ENCODE measurements around the gene LSAMP. TPM values are rescaled to one million over a fixed set of nuclear protein-coding genes. Genes with fewer than 3 reads are reported as not detected.
"Not testable (repeated sequence)": the region's sequence is repeated elsewhere in the genome, so short reads cannot be mapped to it uniquely, and the experiment has no call there.

The LSAMP gene
- total RNA-seq, 2 experiments from 2014 or later: not detected

- no peak overlapping the region for H3K4me3 Mint-ChIP-seq
- intact Hi-C loops (cut with micrococcal nuclease): loop anchor here (10.0 kb wide), 1 partner anchor 123 kb away; no protein-coding TSS in a partner anchor
- ATAC-seq (no peak), DNase-seq (no peak)
- ChIA-PET CTCF (interaction anchor here (1.1 kb wide), 1 partner anchor 27 kb away, joined by 3 read pairs; no protein-coding TSS in a partner anchor), POLR2A (interaction anchor here (0.6 kb wide), 1 partner anchor 228 kb away, joined by 3 read pairs; no protein-coding TSS in a partner anchor)
- H3K27me3 Mint-ChIP-seq: no peaks in the 10 kb centered on the region
- H3K9me3 Mint-ChIP-seq: no peaks in the 10 kb centered on the region
- H3K27ac Mint-ChIP-seq: no peak overlapping the region
- TF ChIP-seq CTCF (IDR thresholded peaks at IDR 0.05): no peak
- no peaks in the 10 kb centered on the region for H3K36me3 Mint-ChIP-seq (ENCODE audit: low read depth)
- peaks cover 39% of the 10 kb centered on the region for H3K4me1 Mint-ChIP-seq (ENCODE audit: low read depth)
Observed at GRCh38 chr3:115787818-115788217, 657.5 kb downstream of the LSAMP start.

GRCh38 chr3:115785782-115786181 is 659.5 kb downstream of the LSAMP start:
- no peak overlapping the region for H3K4me3 Mint-ChIP-seq
- no peaks in the 10 kb centered on the region for H3K36me3 Mint-ChIP-seq (ENCODE audit: low read depth)
- ChIA-PET POLR2A (no interaction called here), CTCF (interaction anchor here (1.2 to 2.3 kb wide), 5 partner anchors 25 to 908 kb away, joined by 3 to 8 read pairs (median 4); no protein-coding TSS in a partner anchor)
- ATAC-seq: no peak
- peaks cover 26% of the 10 kb centered on the region for H3K4me1 Mint-ChIP-seq (ENCODE audit: low read depth)
- H3K27ac Mint-ChIP-seq: no peak overlapping the region
- TF ChIP-seq CTCF (IDR thresholded peaks at IDR 0.05): no peak
- DNase-seq: no peak
- no peaks in the 10 kb centered on the region for H3K9me3 Mint-ChIP-seq
- no peaks in the 10 kb centered on the region for H3K27me3 Mint-ChIP-seq
- intact Hi-C loops (cut with micrococcal nuclease): loop anchor here (2.0 to 10.0 kb wide), 2 partner anchors 121 to 639 kb away; partner anchors contain the start of gene ZBTB20

- Mint-ChIP-seq H3K27ac (peak overlapping the region; percentile 97), H3K4me1 (ENCODE audit: low read depth) (peaks cover 19% of the 10 kb centered on the region), H3K36me3 (ENCODE audit: low read depth) (no peaks in the 10 kb centered on the region), H3K4me3 (peak overlapping the region; percentile 73), H3K27me3 (no peaks in the 10 kb centered on the region), H3K9me3 (no peaks in the 10 kb centered on the region)
- intact Hi-C loops (cut with micrococcal nuclease): loop anchor here (2.0 to 10.0 kb wide), 2 partner anchors 120 to 638 kb away; partner anchors contain the start of gene ZBTB20
- ChIA-PET CTCF (interaction anchor here (0.6 to 2.5 kb wide), 20 partner anchors 9 to 907 kb away, joined by 3 to 10 read pairs (median 4); no protein-coding TSS in a partner anchor), POLR2A (interaction anchor here (0.9 kb wide), 1 partner anchor 270 kb away, joined by 3 read pairs; no protein-coding TSS in a partner anchor)
- TF ChIP-seq CTCF (IDR thresholded peaks at IDR 0.05): peak; percentile 11
- DNase-seq (no peak), ATAC-seq (no peak)
Observed at GRCh38 chr3:115784739-115785536, 660.3 kb downstream of the LSAMP start.

DNA sequence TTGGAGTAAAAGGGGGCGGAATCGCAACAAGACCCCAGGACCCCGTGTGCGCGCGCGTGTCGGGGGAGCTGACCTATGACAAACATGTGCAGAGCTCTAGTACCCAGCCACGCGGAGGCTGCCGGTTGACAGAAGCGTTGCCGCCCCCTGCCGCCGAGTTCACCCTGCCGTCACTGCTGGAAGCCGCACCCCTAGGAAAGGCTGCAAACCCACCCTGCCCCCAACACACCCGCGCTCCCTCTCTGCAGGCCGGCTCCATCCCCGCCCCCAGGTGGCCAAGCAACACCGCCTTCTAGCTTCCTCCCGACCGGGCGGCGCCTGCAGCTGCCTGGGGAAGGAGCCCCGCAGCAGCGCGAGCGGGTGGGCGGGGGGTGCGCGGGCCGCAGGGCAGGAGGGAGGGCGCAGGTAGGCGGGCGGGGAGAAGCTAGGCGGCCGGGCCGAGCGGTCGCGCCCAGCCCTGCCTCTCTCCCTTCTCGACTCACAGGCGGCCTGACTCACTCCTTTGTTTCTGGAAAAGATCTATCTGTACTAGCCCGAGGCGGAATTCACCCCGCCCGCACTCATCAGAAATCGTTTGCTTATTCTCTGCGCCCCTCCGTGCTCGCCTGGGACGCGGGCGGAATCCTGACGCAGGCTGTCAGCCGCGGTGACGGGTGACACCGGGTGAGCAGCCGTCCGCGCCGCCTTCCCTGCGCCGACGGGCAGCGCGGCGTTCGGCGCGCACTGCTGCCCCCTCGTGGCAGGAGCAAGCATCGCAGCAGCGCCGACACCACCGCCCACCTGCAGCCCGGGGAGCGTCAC is 661.1 kb downstream of the LSAMP start:
- no peaks in the 10 kb centered on the region for H3K27me3 Mint-ChIP-seq
- no peaks in the 10 kb centered on the region for H3K36me3 Mint-ChIP-seq (ENCODE audit: low read depth)
- POLR2A ChIA-PET: interaction anchor here (0.6 to 1.2 kb wide), 5 partner anchors 8 to 638 kb away, joined by 3 to 4 read pairs (median 3); no protein-coding TSS in a partner anchor
- peaks cover 18% of the 10 kb centered on the region for H3K4me1 Mint-ChIP-seq (ENCODE audit: low read depth)
- DNase-seq: peak; percentile 96
- H3K9me3 Mint-ChIP-seq: no peaks in the 10 kb centered on the region
- H3K27ac Mint-ChIP-seq: peak overlapping the region; percentile 97
- intact Hi-C loops (cut with micrococcal nuclease): loop anchor here (2.0 to 10.0 kb wide), 2 partner anchors 119 to 637 kb away; partner anchors contain the start of gene ZBTB20
- ATAC-seq: peak; percentile 87
- CTCF ChIA-PET: interaction anchor here (0.6 to 2.5 kb wide), 27 partner anchors 8 to 906 kb away, joined by 3 to 10 read pairs (median 4); no protein-coding TSS in a partner anchor
- peak; percentile 85 for TF ChIP-seq CTCF (IDR thresholded peaks at IDR 0.05)
- H3K4me3 Mint-ChIP-seq: peak overlapping the region; percentile 73

DNA sequence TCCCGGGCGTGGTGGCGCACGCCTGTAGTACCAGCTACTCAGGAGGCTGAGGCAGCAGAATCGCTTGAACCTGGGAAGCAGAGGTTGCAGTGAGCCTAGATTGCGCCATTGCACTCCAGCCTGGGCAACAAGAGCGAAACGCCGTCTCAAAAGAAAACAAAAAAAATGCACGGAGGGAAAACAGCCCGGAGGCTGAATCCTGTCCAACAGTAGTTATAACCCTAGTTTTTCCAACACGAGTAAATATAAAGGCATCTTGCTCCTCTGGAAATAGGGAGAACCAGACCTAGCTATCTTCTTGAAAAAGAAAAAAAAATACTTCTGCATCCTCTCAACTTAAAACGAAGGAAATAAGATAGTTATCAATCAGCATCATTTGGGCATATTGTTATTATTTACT is 661.9 kb downstream of the LSAMP start:
- Mint-ChIP-seq H3K4me3 (peak overlapping the region; percentile 73), H3K4me1 (ENCODE audit: low read depth) (peaks cover 12% of the 10 kb centered on the region), H3K27ac (peak overlapping the region; percentile 97)
- ChIA-PET POLR2A (interaction anchor here (1.0 to 1.2 kb wide), 3 partner anchors 9 to 637 kb away, joined by 3 to 4 read pairs (median 3); no protein-coding TSS in a partner anchor), CTCF (interaction anchor here (0.8 to 2.5 kb wide), 13 partner anchors 9 to 681 kb away, joined by 3 to 10 read pairs (median 6); no protein-coding TSS in a partner anchor)
- not testable (repeated sequence) for ATAC-seq; DNase-seq; H3K9me3 Mint-ChIP-seq; H3K36me3 Mint-ChIP-seq (ENCODE audit: low read depth); H3K27me3 Mint-ChIP-seq
- intact Hi-C loops (cut with micrococcal nuclease): loop anchor here (10.0 kb wide), 1 partner anchor 119 kb away; no protein-coding TSS in a partner anchor

All from activated CD8-positive, alpha-beta T cell treated with anti-CD3 and anti-CD28 coated beads for 36 hours (primary cell).